GM12891 (cell line): Measurements from ENCODE around the gene CNOT11.

ENCODE experiments used
- POLR2A ChIP-seq: IDR thresholded peaks from 2 replicates; pipeline ENCODE4 v1.6.1; 2011; ENCODE audit warnings: low read depth, low read length, control low read depth
- POLR2AphosphoS5 ChIP-seq: IDR thresholded peaks from 2 replicates; pipeline ENCODE4 v1.6.1; 2011; ENCODE audit warnings: low read depth, low read length, control low read depth
- SPI1 ChIP-seq: IDR thresholded peaks from 2 replicates; pipeline ENCODE4 v1.6.1; 2011; ENCODE audit warnings: low read depth, low read length, control low read depth

DNA sequence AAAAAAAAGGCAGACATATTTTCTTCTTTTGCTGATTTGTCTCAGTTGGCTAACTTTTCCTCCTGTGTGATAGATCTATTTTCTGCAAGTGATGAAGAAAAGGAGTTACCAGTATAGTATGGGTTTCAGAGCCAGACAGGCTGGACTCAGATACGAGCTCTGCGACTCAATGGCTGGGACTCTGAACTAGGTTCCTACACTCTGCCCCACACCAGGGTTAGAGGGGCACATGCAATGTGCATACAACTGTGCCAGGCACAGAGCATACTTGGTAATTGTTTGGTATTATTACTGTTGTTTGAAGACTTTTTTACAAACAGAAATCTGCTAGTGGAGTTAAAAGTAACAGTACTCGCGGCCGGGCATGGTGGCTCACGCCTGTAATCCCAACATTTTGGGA is 34.0 kb downstream of the CNOT11 start:
- TF ChIP-seq POLR2AphosphoS5 (no peak), SPI1 (no peak), POLR2A (no peak)
